ENCODE data around the gene FAF1.

Gene FAF1

DNA sequence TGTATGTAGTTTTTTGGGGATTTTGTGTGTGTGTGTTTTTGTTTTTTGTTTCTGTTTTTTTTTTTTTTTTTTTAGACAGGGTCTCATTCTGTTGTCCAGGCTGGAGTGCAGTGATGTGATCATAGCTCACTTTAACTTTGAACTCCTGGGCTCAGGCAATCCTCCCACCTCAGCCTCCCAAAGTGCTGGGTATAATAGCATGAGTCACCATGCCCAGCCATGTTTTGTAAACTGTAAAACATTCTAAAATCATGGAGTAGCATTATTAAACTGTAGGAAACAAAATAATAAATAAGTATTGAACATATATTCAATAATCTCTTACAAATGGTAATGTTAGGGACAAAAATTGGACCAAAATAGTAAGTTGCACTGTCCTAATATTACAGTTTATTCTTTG, 124.0 kb downstream of the FAF1 start:
- H3K4me3 ChIP-seq (ENCODE audit: low read depth, low read length) = no peak overlapping the region
- TF ChIP-seq, protein P1, sequence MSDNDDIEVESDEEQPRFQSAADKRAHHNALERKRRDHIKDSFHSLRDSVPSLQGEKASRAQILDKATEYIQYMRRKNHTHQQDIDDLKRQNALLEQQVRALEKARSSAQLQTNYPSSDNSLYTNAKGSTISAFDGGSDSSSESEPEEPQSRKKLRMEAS (IDR thresholded peaks at IDR 0.05; ENCODE audit: low read depth, low read length) = no peak
- TF ChIP-seq POLR2A (IDR thresholded peaks at IDR 0.05; ENCODE audit: extremely low read depth, insufficient read length) (no peak), MYC (IDR thresholded peaks at IDR 0.05; ENCODE audit: low read depth, low read length) (no peak)
- TF ChIP-seq, protein P2, sequence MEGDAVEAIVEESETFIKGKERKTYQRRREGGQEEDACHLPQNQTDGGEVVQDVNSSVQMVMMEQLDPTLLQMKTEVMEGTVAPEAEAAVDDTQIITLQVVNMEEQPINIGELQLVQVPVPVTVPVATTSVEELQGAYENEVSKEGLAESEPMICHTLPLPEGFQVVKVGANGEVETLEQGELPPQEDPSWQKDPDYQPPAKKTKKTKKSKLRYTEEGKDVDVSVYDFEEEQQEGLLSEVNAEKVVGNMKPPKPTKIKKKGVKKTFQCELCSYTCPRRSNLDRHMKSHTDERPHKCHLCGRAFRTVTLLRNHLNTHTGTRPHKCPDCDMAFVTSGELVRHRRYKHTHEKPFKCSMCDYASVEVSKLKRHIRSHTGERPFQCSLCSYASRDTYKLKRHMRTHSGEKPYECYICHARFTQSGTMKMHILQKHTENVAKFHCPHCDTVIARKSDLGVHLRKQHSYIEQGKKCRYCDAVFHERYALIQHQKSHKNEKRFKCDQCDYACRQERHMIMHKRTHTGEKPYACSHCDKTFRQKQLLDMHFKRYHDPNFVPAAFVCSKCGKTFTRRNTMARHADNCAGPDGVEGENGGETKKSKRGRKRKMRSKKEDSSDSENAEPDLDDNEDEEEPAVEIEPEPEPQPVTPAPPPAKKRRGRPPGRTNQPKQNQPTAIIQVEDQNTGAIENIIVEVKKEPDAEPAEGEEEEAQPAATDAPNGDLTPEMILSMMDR (IDR thresholded peaks at IDR 0.05; ENCODE audit: low read depth, low read length) = no peak
- DNase-seq (ENCODE audit: low read depth) = no peak

DNA sequence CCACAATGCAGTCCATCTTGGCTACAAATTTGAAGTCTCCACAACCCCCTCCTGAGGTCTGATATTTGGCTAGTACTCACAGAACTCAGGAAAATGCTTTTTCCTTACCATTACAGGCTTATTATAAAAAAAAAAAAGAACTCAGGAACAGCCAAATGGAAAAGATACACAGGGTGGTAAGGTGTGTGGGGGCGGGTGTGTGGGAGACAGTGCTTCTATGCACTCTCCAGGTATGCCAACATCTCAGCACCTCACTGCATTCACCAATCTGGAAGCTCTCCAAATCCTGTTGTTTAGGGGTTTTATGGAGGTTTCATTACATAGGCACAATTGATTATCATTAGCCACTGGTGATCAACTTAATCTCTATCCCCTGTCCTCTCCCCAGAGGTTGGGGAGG, 126.9 kb downstream of the FAF1 start:
- TF ChIP-seq MYC (IDR thresholded peaks at IDR 0.05; ENCODE audit: low read depth, low read length) (no peak), POLR2A (IDR thresholded peaks at IDR 0.05; ENCODE audit: extremely low read depth, insufficient read length) (no peak)
- TF ChIP-seq, protein P1 (IDR thresholded peaks at IDR 0.05; ENCODE audit: low read depth, low read length) = no peak
- TF ChIP-seq, protein P2 (IDR thresholded peaks at IDR 0.05; ENCODE audit: low read depth, low read length) = no peak
- DNase-seq (ENCODE audit: low read depth) = no peak
- no peak overlapping the region for H3K4me3 ChIP-seq (ENCODE audit: low read depth, low read length)

DNA sequence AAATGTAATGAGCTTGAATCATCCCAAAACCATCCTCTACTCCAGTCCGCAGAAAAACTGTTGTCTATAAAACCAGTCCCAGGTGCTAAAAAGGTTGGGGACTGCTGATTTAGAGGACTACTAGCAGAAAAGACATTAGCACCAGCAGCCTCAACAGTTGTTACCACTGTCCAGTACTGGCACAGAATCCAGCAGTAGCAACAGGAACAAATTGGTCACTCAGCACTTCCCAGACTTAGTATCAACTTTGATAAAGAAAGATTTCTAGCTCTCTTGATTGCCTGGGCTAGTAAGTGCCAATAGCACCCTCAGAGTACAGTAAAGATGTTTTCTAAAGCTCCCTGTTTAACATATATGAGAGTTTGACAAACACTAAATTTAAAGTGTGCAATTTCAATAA, 127.9 kb downstream of the FAF1 start:
- no peak overlapping the region for H3K4me3 ChIP-seq (ENCODE audit: low read depth, low read length)
- DNase-seq (ENCODE audit: low read depth) = no peak
- TF ChIP-seq, protein P1 (IDR thresholded peaks at IDR 0.05; ENCODE audit: low read depth, low read length) = no peak
- TF ChIP-seq MYC (IDR thresholded peaks at IDR 0.05; ENCODE audit: low read depth, low read length) (no peak), POLR2A (IDR thresholded peaks at IDR 0.05; ENCODE audit: extremely low read depth, insufficient read length) (no peak)
- TF ChIP-seq, protein P2 (IDR thresholded peaks at IDR 0.05; ENCODE audit: low read depth, low read length) = no peak

DNA sequence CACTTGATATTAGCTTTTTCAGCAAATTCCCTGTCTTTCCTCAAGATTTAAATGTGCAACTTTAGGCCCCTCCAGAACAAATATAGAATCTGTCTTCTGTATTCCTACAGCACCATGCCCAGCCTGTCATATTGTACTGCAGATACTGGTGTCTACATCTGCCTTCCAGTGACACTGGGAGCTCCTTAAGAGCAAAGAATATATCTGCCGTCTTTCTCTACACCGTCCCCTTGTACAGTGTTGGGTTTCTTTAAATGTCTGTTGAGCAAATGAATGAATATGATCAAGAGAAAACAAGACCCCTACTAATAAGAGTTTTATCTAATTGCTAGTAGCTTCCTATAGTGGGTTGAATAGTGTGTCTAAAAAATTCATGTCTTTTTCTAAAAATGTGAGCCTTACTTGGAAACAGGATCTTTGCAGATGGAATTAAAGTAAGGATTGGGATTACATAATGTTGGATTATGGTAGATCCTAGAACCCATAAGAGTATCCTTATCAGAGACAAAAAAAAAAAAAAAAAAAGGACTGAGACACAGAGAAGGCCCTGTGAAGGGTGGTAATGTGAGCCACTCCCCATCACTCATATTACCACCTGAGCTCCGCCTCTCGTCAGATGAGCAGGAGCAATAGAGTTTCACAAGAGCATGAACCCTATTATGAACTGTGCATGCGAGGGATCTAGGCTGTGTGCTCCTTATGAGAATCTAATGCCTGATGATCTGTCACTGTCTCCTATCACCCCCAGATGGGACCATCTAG, 128.6 kb downstream of the FAF1 start:
- TF ChIP-seq, protein P1 (IDR thresholded peaks at IDR 0.05; ENCODE audit: low read depth, low read length) = no peak
- TF ChIP-seq POLR2A (IDR thresholded peaks at IDR 0.05; ENCODE audit: extremely low read depth, insufficient read length) = no peak
- no peak for TF ChIP-seq MYC (IDR thresholded peaks at IDR 0.05; ENCODE audit: low read depth, low read length)
- TF ChIP-seq, protein P2 (IDR thresholded peaks at IDR 0.05; ENCODE audit: low read depth, low read length) = no peak
- no peak for DNase-seq (ENCODE audit: low read depth)
- no peak overlapping the region for H3K4me3 ChIP-seq (ENCODE audit: low read depth, low read length)

DNA sequence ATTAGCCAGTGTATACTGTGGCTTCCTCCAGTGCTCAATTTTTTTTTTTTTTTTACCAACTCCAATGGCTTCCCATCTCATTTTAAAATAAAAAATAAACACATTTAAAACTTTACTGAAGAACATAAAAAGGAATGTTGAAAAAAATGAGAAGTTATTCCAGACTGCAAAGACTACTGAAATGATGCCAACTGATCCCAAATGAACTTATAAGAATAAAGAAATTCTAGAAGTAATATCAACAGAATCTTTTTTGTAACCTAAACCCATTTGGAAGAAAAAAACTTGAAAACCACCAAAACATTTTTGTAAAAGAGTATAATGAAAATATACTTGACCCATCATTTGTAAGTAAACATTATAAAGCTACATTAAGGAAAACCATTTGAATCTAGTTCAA, 129.4 kb downstream of the FAF1 start:
- TF ChIP-seq, protein P2 (IDR thresholded peaks at IDR 0.05; ENCODE audit: low read depth, low read length) = no peak
- TF ChIP-seq POLR2A (IDR thresholded peaks at IDR 0.05; ENCODE audit: extremely low read depth, insufficient read length) (no peak), MYC (IDR thresholded peaks at IDR 0.05; ENCODE audit: low read depth, low read length) (no peak)
- TF ChIP-seq, protein P1 (IDR thresholded peaks at IDR 0.05; ENCODE audit: low read depth, low read length) = no peak
- DNase-seq (ENCODE audit: low read depth) = no peak
- H3K4me3 ChIP-seq (ENCODE audit: low read depth, low read length) = no peak overlapping the region
